Measurements from ENCODE around the gene KNDC1.

DNA sequence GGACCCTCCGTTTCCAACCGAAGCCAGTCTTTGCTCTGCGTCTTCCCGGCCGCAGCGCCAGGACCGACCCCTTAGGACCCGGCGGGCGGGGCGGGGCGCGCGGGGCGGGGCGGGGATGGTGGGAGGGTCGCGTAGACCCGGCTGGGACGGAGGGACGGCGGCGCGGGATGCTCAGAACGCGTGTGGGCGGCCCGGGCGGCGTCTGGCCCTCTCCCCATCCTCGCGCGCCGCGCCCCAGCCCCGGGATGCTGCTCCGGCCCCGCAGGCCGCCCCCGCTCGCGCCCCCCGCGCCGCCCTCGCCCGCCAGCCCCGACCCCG, 70.0 kb downstream of the KNDC1 start, which contains the start of gene UTF1:
- TF ChIP-seq POLR2A (IDR thresholded peaks at IDR 0.05; ENCODE audit: low read length), result no peak
- no peak for TF ChIP-seq GATA1 (IDR thresholded peaks at IDR 0.05; ENCODE audit: low read depth, low read length)

Data from erythroblast (primary cell).